Right renal cortex interstitium (tissue), 3 donors: ENCODE measurements around the gene SFMBT1. TPM values are rescaled to one million over a fixed set of nuclear protein-coding genes. Genes with fewer than 3 reads are reported as not detected.

ENCODE experiments used
- DNase-seq, 3 donors: peaks; one replicate each; pipeline ENCODE4 v3.0.0-alpha.2; 2013; ENCODE audit warnings: low read depth in 3 of 3, low spot score in 2 of 3
- polyA plus RNA-seq, 3 donors: library from polyadenylated mRNA; unstranded; fragments of 120-200 nt; gene quantifications; one replicate each; pipeline ENCODE4 v1.2.1, GENCODE V29; 2013; ENCODE audit not compliant: insufficient read length in 3 of 3

The SFMBT1 gene
- polyA plus RNA-seq, 3 donors = 8.7 to 11.6 (median 11.0) TPM

- no peak for DNase-seq
These were observed 119.3 kb downstream of the SFMBT1 start for GRCh38 chr3:52926554-52926953.

DNA sequence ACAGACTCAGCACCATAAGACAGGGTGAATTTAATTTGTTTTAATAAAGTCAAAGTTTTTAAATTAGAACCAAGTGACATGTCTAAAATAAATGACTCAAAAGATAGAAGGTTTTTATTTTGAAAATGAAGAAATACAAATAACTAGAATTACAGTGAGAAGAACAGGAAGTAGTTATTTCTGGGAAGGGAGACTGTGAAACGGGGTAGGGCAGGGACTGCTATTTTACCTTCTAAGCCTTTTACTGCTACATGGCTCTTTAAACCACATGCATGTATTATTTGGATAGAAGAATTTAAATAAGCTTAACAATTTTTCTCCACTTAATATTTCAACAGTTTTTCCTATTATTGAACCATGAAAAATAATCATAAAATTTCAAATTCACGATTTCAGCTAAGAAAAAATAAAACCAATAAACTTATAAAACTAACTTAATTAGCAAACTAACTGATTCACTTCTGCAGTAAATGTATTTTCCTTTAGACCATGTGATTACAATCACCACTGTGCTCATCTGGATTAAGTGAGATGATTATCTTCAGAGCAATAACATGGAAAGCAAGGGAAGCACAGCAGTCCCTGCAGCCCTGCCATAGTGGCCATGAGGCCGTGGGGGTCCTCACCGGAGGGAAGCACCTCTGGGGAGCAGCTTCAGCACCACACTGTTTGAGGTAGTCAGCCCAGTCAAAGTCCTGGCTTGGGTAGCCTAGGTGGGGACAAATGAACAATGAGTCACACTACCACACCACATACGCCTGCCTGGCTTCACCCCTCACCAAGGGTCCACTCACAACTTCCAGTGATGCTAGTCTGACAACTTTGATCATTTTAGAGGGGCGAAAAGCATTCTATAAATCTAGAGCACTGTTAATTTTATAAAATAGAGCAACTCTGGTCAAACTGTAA, 120.2 kb downstream of the SFMBT1 start:
- no peak for DNase-seq

DNA sequence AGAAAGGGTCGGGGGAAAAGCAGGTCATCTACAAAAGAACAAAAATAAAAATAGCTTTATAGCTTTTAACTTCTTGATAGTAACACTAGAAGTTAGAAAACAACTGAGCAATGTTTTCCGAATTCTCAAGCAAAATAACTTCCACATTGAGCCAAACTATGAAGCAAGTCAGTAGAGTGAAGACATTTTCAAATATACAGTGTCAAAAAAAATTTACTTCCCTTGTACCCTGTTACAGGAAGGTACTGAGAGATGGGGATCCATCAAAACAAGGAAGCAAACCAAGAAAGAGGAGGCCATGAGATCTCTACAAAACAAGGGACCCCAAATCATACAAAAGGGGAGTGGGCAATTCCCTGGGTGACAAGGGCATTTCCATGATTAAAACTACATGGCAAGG, 121.9 kb downstream of the SFMBT1 start:
- DNase-seq = no peak

DNA sequence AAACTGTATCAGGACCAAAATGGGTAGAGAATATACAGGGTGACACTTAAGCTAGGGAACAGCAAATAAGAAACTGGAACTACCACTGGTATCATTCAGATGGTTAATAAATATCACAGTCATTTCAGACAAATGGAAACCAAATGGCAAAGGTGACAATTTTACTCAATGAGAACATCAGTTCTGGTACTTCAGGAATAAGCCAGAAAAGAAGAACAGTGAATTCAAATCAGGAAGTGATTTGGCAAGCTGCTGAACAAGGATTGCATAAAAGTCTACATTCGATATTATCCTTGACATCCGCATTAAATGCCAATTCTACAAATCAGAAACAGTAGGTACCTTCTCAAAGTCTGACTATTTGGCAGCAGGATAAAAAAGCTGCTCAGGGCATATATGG, 125.0 kb downstream of the SFMBT1 start:
- DNase-seq = no peak

- DNase-seq = no peak
These were observed 128.8 kb downstream of the SFMBT1 start for GRCh38 chr3:52917044-52917443.

DNA sequence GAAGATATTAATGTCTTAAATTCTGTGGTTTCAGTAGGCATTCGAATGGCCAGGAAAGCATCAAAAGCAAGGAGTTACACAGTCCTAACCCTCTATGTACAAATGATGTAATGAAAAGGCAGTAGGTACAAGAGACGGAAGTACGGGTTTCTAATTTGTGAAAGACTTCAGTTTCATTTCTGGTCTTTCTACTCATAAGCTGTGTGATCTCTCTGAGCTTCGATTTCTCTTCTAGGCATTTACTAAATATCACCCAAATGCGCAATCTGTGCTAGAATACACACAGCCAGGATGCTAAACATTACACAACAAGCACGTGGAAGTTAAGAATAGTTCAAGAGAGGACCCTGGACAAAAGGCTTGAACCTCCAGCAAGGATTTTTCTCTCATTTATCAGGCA, 130.6 kb downstream of the SFMBT1 start:
- DNase-seq = no peak

- DNase-seq = no peak
These were observed 132.8 kb downstream of the SFMBT1 start for GRCh38 chr3:52912885-52913731.

- no peak for DNase-seq
These were observed 135.1 kb downstream of the SFMBT1 start for GRCh38 chr3:52910823-52911222.

- no peak for DNase-seq
These were observed 138.4 kb downstream of the SFMBT1 start for GRCh38 chr3:52907497-52907896.

DNA sequence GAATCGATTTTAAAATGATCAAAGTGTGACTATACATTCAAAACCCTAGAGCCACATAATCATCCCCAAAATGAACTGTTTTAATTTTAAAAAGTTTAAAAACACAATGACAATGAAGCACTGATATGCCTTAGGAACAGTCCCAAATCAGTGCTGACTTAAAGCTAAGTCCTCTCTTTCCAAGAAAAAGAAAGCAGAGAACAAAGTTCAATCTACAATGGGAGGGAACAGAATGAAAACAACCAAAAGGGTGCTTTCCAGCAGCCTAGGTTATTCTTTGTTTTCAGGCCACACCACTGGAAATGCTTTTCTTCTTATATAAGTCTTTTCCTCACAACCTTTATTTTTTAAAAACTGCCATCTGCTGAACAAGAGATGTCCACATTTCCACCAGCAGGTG, 141.3 kb downstream of the SFMBT1 start:
- no peak for DNase-seq

DNA sequence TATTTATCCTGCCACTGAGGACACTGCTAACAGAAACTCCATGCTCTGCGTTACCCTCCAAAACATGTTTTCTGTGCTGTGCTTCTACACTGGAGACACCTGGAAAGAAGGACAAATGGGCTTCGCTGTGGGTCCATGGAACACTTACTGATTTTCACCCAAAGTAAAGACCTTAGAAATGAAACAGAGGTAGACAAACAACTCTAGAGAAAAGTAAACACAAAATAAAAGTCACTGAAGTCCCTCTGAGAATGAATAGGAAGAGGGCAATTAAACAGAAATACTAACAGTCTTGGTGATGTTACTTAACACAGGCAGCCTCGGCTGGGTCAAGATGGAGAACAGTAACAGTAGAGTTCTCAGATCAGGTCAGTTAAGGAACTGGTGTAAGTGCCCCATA, 141.9 kb downstream of the SFMBT1 start:
- no peak for DNase-seq

GRCh38 chr3:52897130-52898122, 148.4 kb downstream of the SFMBT1 start, which contains the start of gene STIMATE:
STIMATE (minus strand) TSS chr3:52897548; CDS start chr3:52897450, 98 bp downstream.
- DNase-seq = peak in 2 of 3 donors; percentile 37 to 56

GRCh38 chr3:52896613-52897012, 149.3 kb downstream of the SFMBT1 start:
- no peak for DNase-seq

- DNase-seq = no peak
These were observed 149.7 kb downstream of the SFMBT1 start for GRCh38 chr3:52896151-52896550.

DNA sequence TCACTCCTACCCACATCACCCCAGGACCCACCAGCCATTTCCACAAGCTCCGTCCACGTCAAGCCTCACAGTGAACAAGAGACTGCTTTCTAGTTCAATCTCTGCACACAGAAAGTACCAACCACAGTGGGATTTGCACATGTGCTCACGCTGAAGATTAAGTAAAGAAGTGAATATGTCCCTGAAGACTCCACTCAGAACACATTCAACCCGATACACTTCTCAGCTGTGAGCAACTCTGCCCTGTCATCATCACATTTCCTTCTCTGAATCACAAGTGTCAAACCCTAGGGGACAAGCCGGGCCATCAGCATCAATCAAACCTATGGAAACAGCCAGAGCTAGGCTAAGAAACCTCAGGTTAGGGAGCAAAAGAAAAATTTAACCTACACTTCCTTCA, 150.5 kb downstream of the SFMBT1 start:
- DNase-seq = no peak

- DNase-seq = no peak
These were observed 151.1 kb downstream of the SFMBT1 start for GRCh38 chr3:52894756-52895155.

DNA sequence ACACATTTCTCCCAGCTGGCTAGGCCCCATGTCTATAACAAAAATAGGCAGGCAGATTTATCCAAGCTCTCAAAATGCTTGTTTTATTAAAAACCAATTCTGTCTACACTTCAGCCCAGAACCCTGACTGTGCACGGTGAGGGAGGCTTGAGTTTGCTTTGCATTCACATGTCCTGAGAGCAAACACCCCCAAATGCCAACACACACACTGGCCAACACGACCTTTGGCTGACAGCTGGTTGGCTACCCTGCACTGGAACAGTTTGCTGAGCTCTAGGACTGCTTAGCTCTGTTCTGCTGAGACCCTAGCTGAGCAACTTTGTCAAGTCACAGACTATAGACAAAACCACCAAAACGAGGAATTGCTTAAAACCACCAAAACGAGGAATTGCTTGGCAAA, 152.2 kb downstream of the SFMBT1 start:
- DNase-seq = no peak

DNA sequence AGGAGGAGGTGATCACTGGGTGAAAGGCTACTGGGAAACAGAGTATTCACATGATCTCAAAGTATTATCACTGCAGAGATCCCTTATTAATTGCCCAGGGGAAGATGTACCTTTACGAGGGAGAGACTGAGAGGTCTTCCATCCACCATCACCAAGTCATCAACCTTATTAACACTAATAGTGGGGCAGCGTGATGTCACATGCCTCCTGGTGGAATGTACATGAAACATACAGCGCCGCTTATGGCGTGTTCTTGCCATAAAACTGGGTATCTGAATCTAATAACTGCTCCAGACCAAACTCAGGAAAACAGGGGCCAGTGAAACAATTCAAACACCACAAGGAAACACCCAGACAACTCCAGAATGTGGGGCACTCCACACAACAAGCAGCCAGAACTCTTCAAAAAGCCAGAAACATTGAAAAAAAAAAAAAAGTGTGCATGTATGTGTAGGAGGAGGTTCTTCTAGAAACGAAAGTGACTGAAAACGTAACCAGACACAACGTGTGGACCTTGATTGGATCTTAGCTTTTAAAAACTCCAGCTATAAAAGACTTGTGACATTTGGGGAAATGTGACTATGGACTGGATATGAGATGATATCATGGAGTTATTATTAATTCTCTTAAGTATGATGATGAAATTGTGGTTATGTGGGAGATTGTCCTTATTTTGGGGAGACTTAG, 153.1 kb downstream of the SFMBT1 start:
- DNase-seq = no peak

DNA sequence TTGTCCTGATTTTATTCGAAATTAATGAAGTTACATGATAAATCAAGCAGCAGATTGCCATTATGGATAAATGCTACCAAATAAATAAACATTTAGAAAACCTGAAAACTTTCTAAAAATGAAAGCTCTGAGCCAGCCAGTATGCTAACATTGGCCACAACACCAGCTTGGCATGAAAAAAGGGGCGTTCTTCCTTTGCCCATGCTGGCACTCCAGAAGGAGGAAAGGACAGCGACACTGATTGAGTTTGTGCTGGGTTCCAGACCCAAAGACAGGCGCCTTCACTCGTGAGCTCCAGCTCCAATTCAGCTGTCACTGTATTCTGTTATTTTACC, 153.6 kb downstream of the SFMBT1 start:
- DNase-seq = no peak

GRCh38 chr3:52891615-52892081, 154.2 kb downstream of the SFMBT1 start:
- DNase-seq = peak in 1 of 3 donors; percentile 15
